ENCODE results near the gene PHLDA1. TPM values are rescaled to one million over a fixed set of nuclear protein-coding genes. Genes with fewer than 3 reads are reported as not detected.

The PHLDA1 gene
- total RNA-seq, 2 donors from 2014 or later, result 23.3 to 51.9 TPM

DNA sequence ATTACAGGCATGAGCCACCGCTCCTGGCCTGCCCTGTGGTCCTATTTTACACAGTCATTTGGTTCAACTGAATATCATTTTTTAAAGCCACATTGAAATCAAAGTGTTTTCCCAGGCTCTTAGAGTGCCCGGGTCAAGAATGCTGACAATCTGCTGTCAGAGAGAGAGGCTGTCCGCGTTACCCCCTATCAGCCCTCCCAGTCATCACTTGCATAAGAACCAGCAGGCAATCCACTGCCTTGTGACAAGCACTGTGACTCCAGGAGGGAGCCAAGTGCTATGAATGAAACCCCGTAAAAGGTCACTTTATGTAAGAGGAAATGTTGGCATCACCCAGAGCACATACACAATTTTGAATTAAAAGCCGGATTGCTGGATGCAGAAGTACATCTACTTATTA, 13.5 kb downstream of the PHLDA1 start:
- Mint-ChIP-seq H3K9me3 (no peaks in the 10 kb centered on the region), H3K4me3 (no peak overlapping the region), H3K27me3 (no peaks in the 10 kb centered on the region), H3K36me3 (ENCODE audit: low read depth) (peaks cover 12% of the 10 kb centered on the region), H3K27ac (peak overlapping the region; percentile 57), H3K4me1 (peaks cover 32% of the 10 kb centered on the region)
- ATAC-seq (replicated peaks), result no peak

- no peak for ATAC-seq (replicated peaks)
- no peak overlapping the region for H3K27ac Mint-ChIP-seq
- peaks cover 13% of the 10 kb centered on the region for H3K4me1 Mint-ChIP-seq
- no peaks in the 10 kb centered on the region for H3K36me3 Mint-ChIP-seq (ENCODE audit: low read depth)
- no peak overlapping the region for H3K4me3 Mint-ChIP-seq
- no peaks in the 10 kb centered on the region for H3K9me3 Mint-ChIP-seq
- no peaks in the 10 kb centered on the region for H3K27me3 Mint-ChIP-seq
These were observed 17.6 kb downstream of the PHLDA1 start for GRCh38 chr12:76014007-76014406.

GRCh38 chr12:76013603-76014002, 18.0 kb downstream of the PHLDA1 start:
- no peak for ATAC-seq (replicated peaks)
- Mint-ChIP-seq H3K9me3 (no peaks in the 10 kb centered on the region), H3K4me3 (no peak overlapping the region), H3K27ac (no peak overlapping the region), H3K27me3 (no peaks in the 10 kb centered on the region), H3K36me3 (ENCODE audit: low read depth) (no peaks in the 10 kb centered on the region), H3K4me1 (peaks cover 13% of the 10 kb centered on the region)

- H3K4me3 Mint-ChIP-seq, result no peak overlapping the region
- no peak for ATAC-seq (replicated peaks)
These were observed 18.9 kb downstream of the PHLDA1 start for GRCh38 chr12:76012644-76013043.

GRCh38 chr12:76010732-76011458, 20.7 kb downstream of the PHLDA1 start:
- no peaks in the 10 kb centered on the region for H3K9me3 Mint-ChIP-seq
- H3K4me3 Mint-ChIP-seq, result no peak overlapping the region
- no peak overlapping the region for H3K27ac Mint-ChIP-seq
- peaks cover 8% of the 10 kb centered on the region for H3K4me1 Mint-ChIP-seq
- H3K27me3 Mint-ChIP-seq, result no peaks in the 10 kb centered on the region
- no peak for ATAC-seq (replicated peaks)
- H3K36me3 Mint-ChIP-seq (ENCODE audit: low read depth), result no peaks in the 10 kb centered on the region

More at GRCh38 chr12:76012644-76013043, 18.9 kb downstream of the PHLDA1 start:
- H3K27me3 Mint-ChIP-seq, result no peaks in the 10 kb centered on the region
- peaks cover 13% of the 10 kb centered on the region for H3K4me1 Mint-ChIP-seq
- no peaks in the 10 kb centered on the region for H3K9me3 Mint-ChIP-seq
- H3K36me3 Mint-ChIP-seq (ENCODE audit: low read depth), result no peaks in the 10 kb centered on the region
- H3K27ac Mint-ChIP-seq, result no peak overlapping the region

GRCh38 chr12:76008428-76008827, 23.1 kb downstream of the PHLDA1 start:
- H3K27ac Mint-ChIP-seq, result no peak overlapping the region
- no peaks in the 10 kb centered on the region for H3K4me1 Mint-ChIP-seq
- no peaks in the 10 kb centered on the region for H3K27me3 Mint-ChIP-seq
- no peak for ATAC-seq (replicated peaks)
- peaks cover 5% of the 10 kb centered on the region for H3K9me3 Mint-ChIP-seq
- no peaks in the 10 kb centered on the region for H3K36me3 Mint-ChIP-seq (ENCODE audit: low read depth)
- no peak overlapping the region for H3K4me3 Mint-ChIP-seq

DNA sequence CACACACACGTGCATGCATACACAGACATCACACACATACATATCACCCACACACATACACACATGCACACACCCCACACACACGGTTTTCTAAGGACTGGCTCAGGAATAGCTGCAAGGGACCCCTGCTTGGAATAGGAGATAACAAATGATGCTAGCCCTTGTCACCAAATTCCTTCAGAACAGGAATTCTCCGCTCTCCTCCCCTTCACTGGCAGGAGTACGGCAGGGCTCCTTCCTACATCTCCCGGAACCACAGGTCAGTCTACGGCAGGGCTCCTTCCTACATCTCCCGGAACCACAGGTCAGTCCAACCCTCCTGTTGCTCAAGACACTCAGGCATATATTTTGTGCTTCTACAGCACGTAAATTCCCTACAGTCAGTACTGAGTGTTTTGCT, 23.9 kb downstream of the PHLDA1 start:
- H3K9me3 Mint-ChIP-seq, result peaks cover 5% of the 10 kb centered on the region
- ATAC-seq (replicated peaks), result no peak
- H3K4me1 Mint-ChIP-seq, result no peaks in the 10 kb centered on the region
- H3K27me3 Mint-ChIP-seq, result no peaks in the 10 kb centered on the region
- no peak overlapping the region for H3K27ac Mint-ChIP-seq
- H3K4me3 Mint-ChIP-seq, result no peak overlapping the region
- H3K36me3 Mint-ChIP-seq (ENCODE audit: low read depth), result no peaks in the 10 kb centered on the region

DNA sequence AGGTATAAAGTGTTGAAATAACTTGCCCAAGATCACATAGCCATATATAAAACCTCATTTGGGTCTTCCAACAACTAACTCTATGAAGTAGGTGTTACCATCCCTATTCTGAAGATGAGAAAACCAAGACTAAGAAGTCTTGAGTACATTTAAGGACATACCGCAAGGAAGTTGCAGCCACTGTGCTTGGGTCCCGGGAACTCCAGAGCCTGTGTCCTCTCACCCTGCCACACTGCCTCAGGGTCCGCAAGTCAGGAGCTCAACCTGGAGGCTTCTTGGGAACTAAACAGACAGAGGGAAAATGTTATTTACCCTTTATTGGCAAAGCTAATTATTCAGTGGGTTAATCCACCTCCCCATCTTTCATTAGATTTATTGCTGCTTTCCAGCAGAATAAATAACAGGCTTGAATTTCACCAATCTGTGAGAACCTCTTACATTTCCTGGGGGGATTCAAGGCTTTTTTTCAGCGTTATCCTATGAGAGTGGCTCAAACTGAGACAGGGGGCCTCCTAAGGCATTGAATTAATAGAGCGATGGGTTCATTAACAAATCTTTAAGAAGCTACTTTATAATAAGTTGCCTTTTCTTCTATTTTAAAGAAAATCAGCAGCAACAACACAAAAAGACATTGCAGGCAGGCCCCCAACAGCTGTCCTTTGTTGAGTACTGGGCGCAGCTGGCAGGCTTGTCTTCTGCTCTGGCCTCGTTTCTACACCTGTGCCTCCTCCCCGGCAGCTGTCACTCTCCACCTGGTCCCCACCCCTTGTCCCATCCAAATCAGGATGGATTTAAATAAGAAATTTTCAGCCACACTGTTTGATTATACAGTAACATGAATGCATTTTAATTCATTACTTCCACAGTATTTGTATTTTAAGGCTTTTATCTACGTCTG, 25.3 kb downstream of the PHLDA1 start:
- Mint-ChIP-seq H3K4me1 (no peaks in the 10 kb centered on the region), H3K4me3 (no peak overlapping the region), H3K9me3 (peaks cover 5% of the 10 kb centered on the region), H3K27me3 (no peaks in the 10 kb centered on the region), H3K27ac (no peak overlapping the region), H3K36me3 (ENCODE audit: low read depth) (no peaks in the 10 kb centered on the region)
- ATAC-seq (replicated peaks), result no peak

- ATAC-seq (replicated peaks), result no peak
- Mint-ChIP-seq H3K27ac (no peak overlapping the region), H3K4me3 (no peak overlapping the region), H3K4me1 (no peaks in the 10 kb centered on the region), H3K36me3 (ENCODE audit: low read depth) (no peaks in the 10 kb centered on the region), H3K27me3 (no peaks in the 10 kb centered on the region), H3K9me3 (peaks cover 5% of the 10 kb centered on the region)
These were observed 28.3 kb downstream of the PHLDA1 start for GRCh38 chr12:76003355-76003638.

GRCh38 chr12:76002598-76003354, 28.8 kb downstream of the PHLDA1 start:
- no peak overlapping the region for H3K27ac Mint-ChIP-seq
- H3K9me3 Mint-ChIP-seq, result peaks cover 5% of the 10 kb centered on the region
- no peak overlapping the region for H3K4me3 Mint-ChIP-seq
- H3K27me3 Mint-ChIP-seq, result no peaks in the 10 kb centered on the region
- H3K36me3 Mint-ChIP-seq (ENCODE audit: low read depth), result no peaks in the 10 kb centered on the region
- H3K4me1 Mint-ChIP-seq, result peaks cover 1% of the 10 kb centered on the region
- ATAC-seq (replicated peaks), result no peak

GRCh38 chr12:75998292-75999063, 33.1 kb downstream of the PHLDA1 start:
- Mint-ChIP-seq H3K27me3 (no peaks in the 10 kb centered on the region), H3K4me3 (no peak overlapping the region), H3K4me1 (peaks cover 15% of the 10 kb centered on the region), H3K9me3 (no peaks in the 10 kb centered on the region), H3K36me3 (ENCODE audit: low read depth) (no peaks in the 10 kb centered on the region), H3K27ac (no peak overlapping the region)
- no peak for ATAC-seq (replicated peaks)

GRCh38 chr12:75997658-75998057, 33.9 kb downstream of the PHLDA1 start:
- H3K27me3 Mint-ChIP-seq, result no peaks in the 10 kb centered on the region

GRCh38 chr12:75996861-75997447, 34.6 kb downstream of the PHLDA1 start:
- H3K27ac Mint-ChIP-seq, result no peak overlapping the region
- no peak for ATAC-seq (replicated peaks)
- no peaks in the 10 kb centered on the region for H3K27me3 Mint-ChIP-seq

More at GRCh38 chr12:75997658-75998057, 33.9 kb downstream of the PHLDA1 start:
- H3K9me3 Mint-ChIP-seq, result no peaks in the 10 kb centered on the region
- peaks cover 16% of the 10 kb centered on the region for H3K4me1 Mint-ChIP-seq
- H3K36me3 Mint-ChIP-seq (ENCODE audit: low read depth), result no peaks in the 10 kb centered on the region
- no peak overlapping the region for H3K27ac Mint-ChIP-seq
- no peak for ATAC-seq (replicated peaks)
- no peak overlapping the region for H3K4me3 Mint-ChIP-seq

GRCh38 chr12:75995691-75996090, 35.9 kb downstream of the PHLDA1 start:
- no peaks in the 10 kb centered on the region for H3K9me3 Mint-ChIP-seq
- H3K27ac Mint-ChIP-seq, result peak overlapping the region; percentile 60
- ATAC-seq (replicated peaks), result no peak
- no peaks in the 10 kb centered on the region for H3K36me3 Mint-ChIP-seq (ENCODE audit: low read depth)
- peaks cover 26% of the 10 kb centered on the region for H3K4me1 Mint-ChIP-seq
- no peaks in the 10 kb centered on the region for H3K27me3 Mint-ChIP-seq
- no peak overlapping the region for H3K4me3 Mint-ChIP-seq

More at GRCh38 chr12:75996861-75997447, 34.6 kb downstream of the PHLDA1 start:
- Mint-ChIP-seq H3K4me1 (peaks cover 18% of the 10 kb centered on the region), H3K4me3 (no peak overlapping the region), H3K36me3 (ENCODE audit: low read depth) (no peaks in the 10 kb centered on the region), H3K9me3 (no peaks in the 10 kb centered on the region)
